WERI-Rb-1 (cell line): Measurements from ENCODE around the gene PIP5K1B.

Experiments
- DNase-seq: peaks from one replicate; pipeline ENCODE4 v3.0.0-alpha.2; 2020
- H3K27ac ChIP-seq: fragments of 250-450 bp; sonication (Bioruptor Pico); 2 replicates; pipeline ENCODE4 v1.5.1; 2020; ENCODE audit warnings: mild to moderate bottlenecking, moderate library complexity
- H3K27me3 ChIP-seq: fragments of 250-450 bp; sonication (Bioruptor Pico); 2 replicates; pipeline ENCODE4 v1.5.1; 2021; ENCODE audit warnings: mild to moderate bottlenecking, low read depth, moderate library complexity; ENCODE audit not compliant: insufficient read depth, severe bottlenecking
- H3K36me3 ChIP-seq: fragments of 250-450 bp; sonication (Bioruptor Pico); 2 replicates; pipeline ENCODE4 v1.5.1; 2020; ENCODE audit warnings: mild to moderate bottlenecking, moderate library complexity
- H3K4me3 ChIP-seq: 2 replicates; pipeline ENCODE4 v1.5.1; 2011; ENCODE audit warnings: low read depth, mild to moderate bottlenecking, control low read depth, low read length
- H3K9me3 ChIP-seq: fragments of 250-450 bp; sonication (Bioruptor Pico); 2 replicates; pipeline ENCODE4 v1.5.1; 2021; ENCODE audit warnings: mild to moderate bottlenecking, moderate library complexity; ENCODE audit not compliant: severe bottlenecking
- TF ChIP-seq, protein P1 (sequence below): IDR thresholded peaks from 2 replicates; pipeline ENCODE4 v1.5.1; 2011; ENCODE audit warnings: low read depth, mild to moderate bottlenecking, control low read depth, inconsistent platforms, low read length

Gene PIP5K1B

DNA sequence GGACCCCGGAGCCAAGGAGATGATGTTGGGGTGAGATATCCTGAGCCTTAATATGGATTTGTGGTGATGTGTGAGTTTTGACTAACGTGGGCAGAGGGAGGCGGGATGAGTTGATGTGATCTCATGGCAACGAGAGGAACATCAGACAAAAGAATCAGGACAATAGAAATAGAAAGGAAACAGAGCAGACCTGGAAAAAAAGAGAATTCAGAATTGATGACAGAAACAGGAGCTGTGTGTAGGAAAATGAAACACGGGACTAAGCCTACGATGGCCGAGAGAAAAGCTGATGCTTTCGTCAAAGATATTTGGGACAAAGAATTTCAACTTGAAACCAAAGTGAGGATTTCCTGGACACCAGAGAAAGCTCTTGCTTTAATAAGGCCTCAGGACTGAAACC, 298.0 kb downstream of the PIP5K1B start:
- Histone ChIP-seq H3K27me3 (no peaks in the 10 kb centered on the region), H3K9me3 (no peaks in the 10 kb centered on the region), H3K4me3 (no peak overlapping the region), H3K36me3 (no peaks in the 10 kb centered on the region), H3K27ac (no peak overlapping the region)
- DNase-seq = no peak
- TF ChIP-seq, protein P1, sequence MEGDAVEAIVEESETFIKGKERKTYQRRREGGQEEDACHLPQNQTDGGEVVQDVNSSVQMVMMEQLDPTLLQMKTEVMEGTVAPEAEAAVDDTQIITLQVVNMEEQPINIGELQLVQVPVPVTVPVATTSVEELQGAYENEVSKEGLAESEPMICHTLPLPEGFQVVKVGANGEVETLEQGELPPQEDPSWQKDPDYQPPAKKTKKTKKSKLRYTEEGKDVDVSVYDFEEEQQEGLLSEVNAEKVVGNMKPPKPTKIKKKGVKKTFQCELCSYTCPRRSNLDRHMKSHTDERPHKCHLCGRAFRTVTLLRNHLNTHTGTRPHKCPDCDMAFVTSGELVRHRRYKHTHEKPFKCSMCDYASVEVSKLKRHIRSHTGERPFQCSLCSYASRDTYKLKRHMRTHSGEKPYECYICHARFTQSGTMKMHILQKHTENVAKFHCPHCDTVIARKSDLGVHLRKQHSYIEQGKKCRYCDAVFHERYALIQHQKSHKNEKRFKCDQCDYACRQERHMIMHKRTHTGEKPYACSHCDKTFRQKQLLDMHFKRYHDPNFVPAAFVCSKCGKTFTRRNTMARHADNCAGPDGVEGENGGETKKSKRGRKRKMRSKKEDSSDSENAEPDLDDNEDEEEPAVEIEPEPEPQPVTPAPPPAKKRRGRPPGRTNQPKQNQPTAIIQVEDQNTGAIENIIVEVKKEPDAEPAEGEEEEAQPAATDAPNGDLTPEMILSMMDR = no peak

- H3K27ac ChIP-seq = no peak overlapping the region
- no peaks in the 10 kb centered on the region for H3K36me3 ChIP-seq
- H3K9me3 ChIP-seq = no peaks in the 10 kb centered on the region
- DNase-seq = no peak
- no peak overlapping the region for H3K4me3 ChIP-seq
- TF ChIP-seq, protein P1 = no peak
- H3K27me3 ChIP-seq = no peaks in the 10 kb centered on the region
Measured at GRCh38 chr9:69004836-69005235, 299.8 kb downstream of the PIP5K1B start.

GRCh38 chr9:69009708-69010107, 304.7 kb downstream of the PIP5K1B start:
- DNase-seq = no peak
- H3K36me3 ChIP-seq = no peaks in the 10 kb centered on the region
- no peak overlapping the region for H3K4me3 ChIP-seq
- TF ChIP-seq, protein P1 = no peak
- H3K27ac ChIP-seq = no peak overlapping the region
- H3K27me3 ChIP-seq = no peaks in the 10 kb centered on the region
- H3K9me3 ChIP-seq = no peaks in the 10 kb centered on the region

- H3K9me3 ChIP-seq = no peaks in the 10 kb centered on the region
- TF ChIP-seq, protein P1 = no peak
- H3K27ac ChIP-seq = no peak overlapping the region
- no peak overlapping the region for H3K4me3 ChIP-seq
- H3K27me3 ChIP-seq = no peaks in the 10 kb centered on the region
- no peaks in the 10 kb centered on the region for H3K36me3 ChIP-seq
- DNase-seq = no peak
Measured at GRCh38 chr9:69012696-69013381, 307.8 kb downstream of the PIP5K1B start.

DNA sequence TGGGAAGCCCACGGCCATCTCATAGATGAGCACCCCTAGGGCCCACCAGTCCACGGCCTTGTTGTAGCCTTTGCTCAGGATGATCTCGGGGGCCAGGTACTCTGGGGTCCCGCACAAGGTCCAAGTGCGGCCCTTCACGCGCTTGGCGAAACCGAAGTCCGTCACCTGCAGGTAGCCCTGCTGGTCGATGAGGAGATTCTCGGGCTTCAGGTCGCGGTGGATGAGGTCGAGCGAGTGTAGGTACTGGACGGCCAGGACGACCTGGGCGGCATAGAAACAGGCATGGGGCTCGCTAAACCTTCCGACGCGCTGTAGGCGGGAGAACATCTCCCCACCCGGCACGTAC, 308.3 kb downstream of the PIP5K1B start:
- H3K4me3 ChIP-seq = no peak overlapping the region
- TF ChIP-seq, protein P1 = no peak
- no peaks in the 10 kb centered on the region for H3K27me3 ChIP-seq
- DNase-seq = no peak
- H3K9me3 ChIP-seq = no peaks in the 10 kb centered on the region
- H3K36me3 ChIP-seq = no peaks in the 10 kb centered on the region
- H3K27ac ChIP-seq = no peak overlapping the region

DNA sequence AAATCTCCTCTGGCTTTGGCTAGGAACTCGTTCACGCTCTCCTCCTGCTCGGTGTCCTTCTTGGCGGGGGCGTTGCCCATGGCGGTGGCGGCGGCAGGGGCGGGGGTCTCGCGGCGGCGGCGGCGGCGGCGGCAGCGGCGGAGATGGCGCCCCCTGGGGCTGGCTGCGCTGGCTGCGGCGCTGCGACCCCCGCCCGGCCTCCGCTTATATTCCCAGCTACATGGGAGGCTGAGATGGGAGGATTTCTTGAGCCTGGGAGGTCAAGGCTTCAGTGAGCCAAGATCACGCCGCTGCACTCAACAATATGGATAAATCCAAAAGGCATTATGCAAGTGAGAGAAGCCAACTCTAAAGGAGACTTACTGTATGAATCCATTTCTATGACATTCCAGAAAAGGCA, 309.0 kb downstream of the PIP5K1B start, which contains the start of gene PRKACG:
Gene PRKACG, minus strand, starts transcription at position 101 of the 400 bp plus-strand sequence. Its CDS starts 21 bp downstream, at position 80.
- Histone ChIP-seq H3K27me3 (no peaks in the 10 kb centered on the region), H3K9me3 (no peaks in the 10 kb centered on the region), H3K4me3 (no peak within 1 kb of the TSS), H3K36me3 (no peaks in the 10 kb centered on the region), H3K27ac (no peak within 1 kb of the TSS)
- TF ChIP-seq, protein P1 = no peak
- DNase-seq = no peak
